A549 treated with Hydrocortisone at 1 μM for 4 hours (cell line): Measurements from ENCODE around the gene CCDC88B. TPM values are rescaled to one million over a fixed set of nuclear protein-coding genes. Genes with fewer than 3 reads are reported as not detected.

Experiments used
- total RNA-seq: library from RNA; stranded (reverse); fragments of 200-300 nt; extraction: Qiagen RNA extraction; gene quantifications from 5 replicates; pipeline ENCODE4 v1.2.3, GENCODE V29; 2022

Gene CCDC88B
- 7.6 to 10.2 TPM (median 9.8 TPM) in 5 replicates for total RNA-seq

GRCh38 chr11:64339754-64340408 is at the start of gene CCDC88B:
Gene CCDC88B (plus strand): TSS chr11:64340204. CDS start chr11:64340267, 63 bp downstream.

GRCh38 chr11:64291262-64291751 is 48.7 kb upstream of the CCDC88B start, which contains the start of gene KCNK4:
Gene KCNK4 (plus strand): TSS chr11:64291302. CDS start chr11:64293019, 1,717 bp downstream.

GRCh38 chr11:64299847-64300648 is 40.0 kb upstream of the CCDC88B start, which contains the start of gene CATSPERZ:
Gene CATSPERZ (plus strand): TSS chr11:64300358. CDS start chr11:64300411, 53 bp downstream.

GRCh38 chr11:64305075-64305690 is 34.8 kb upstream of the CCDC88B start, which contains the start of gene ESRRA:
Gene ESRRA (plus strand): TSS chr11:64305524. CDS start chr11:64307180, 1,656 bp downstream.

GRCh38 chr11:64317325-64317960 is 22.6 kb upstream of the CCDC88B start, which contains the start of gene TRMT112:
Gene TRMT112 (minus strand): TSS chr11:64317559. CDS start chr11:64317526, 33 bp downstream.

GRCh38 chr11:64317961-64318765 is 21.8 kb upstream of the CCDC88B start, which contains the start of gene PRDX5:
Gene PRDX5 (plus strand): TSS chr11:64318121. CDS start chr11:64318216, 95 bp downstream.

GRCh38 chr11:64358907-64359711 is 19.1 kb downstream of the CCDC88B start, which contains the start of gene RPS6KA4:
Gene RPS6KA4 (plus strand): TSS chr11:64359162. CDS start chr11:64359236, 74 bp downstream.

Other genes starting within 250 kb of the CCDC88B start
- gene MACROD1, start 174.1 kb upstream of the CCDC88B start, total RNA-seq: 9.0 to 15.8 TPM (median 13.5 TPM) in 5 replicates
- 226 to 294 TPM (median 239 TPM) in 5 replicates for gene STIP1, start 154.0 kb upstream of the CCDC88B start, total RNA-seq
- 0.90 to 3.5 TPM (median 1.1 TPM) in 5 replicates for gene FERMT3, start 133.5 kb upstream of the CCDC88B start, total RNA-seq
- gene TRPT1, start 114.0 kb upstream of the CCDC88B start, total RNA-seq: 15.9 to 26.7 TPM (median 25.0 TPM) in 5 replicates
- 30.0 to 39.3 TPM (median 36.0 TPM) in 5 replicates for gene NUDT22, start 113.9 kb upstream of the CCDC88B start, total RNA-seq
- gene DNAJC4, start 109.7 kb upstream of the CCDC88B start, total RNA-seq: 17.1 to 22.6 TPM (median 21.1 TPM) in 5 replicates
- 32.7 to 53.8 TPM (median 47.9 TPM) in 5 replicates for gene VEGFB, start 105.6 kb upstream of the CCDC88B start, total RNA-seq
- gene FKBP2, start 99.1 kb upstream of the CCDC88B start, total RNA-seq: 119 to 148 TPM (median 123 TPM) in 5 replicates
- gene PPP1R14B, start 93.3 kb upstream of the CCDC88B start, total RNA-seq: 195 to 381 TPM (median 360 TPM) in 5 replicates
- 16.8 to 23.4 TPM (median 20.3 TPM) in 5 replicates for gene PLCB3, start 88.7 kb upstream of the CCDC88B start, total RNA-seq
- 65.9 to 95.2 TPM (median 90.0 TPM) in 5 replicates for gene BAD, start 55.5 kb upstream of the CCDC88B start, total RNA-seq
- 35.7 to 48.9 TPM (median 42.5 TPM) in 5 replicates for gene GPR137, start 54.4 kb upstream of the CCDC88B start, total RNA-seq
- 0.07 to 0.10 TPM in 2 of 5 replicates, not detected in the others for gene KCNK4, start 48.9 kb upstream of the CCDC88B start, total RNA-seq
- 2.1 to 2.6 TPM (median 2.4 TPM) in 5 replicates for gene CATSPERZ, start 39.8 kb upstream of the CCDC88B start, total RNA-seq
- 44.7 to 58.6 TPM (median 55.8 TPM) in 5 replicates for gene ESRRA, start 34.7 kb upstream of the CCDC88B start, total RNA-seq
- gene TRMT112, start 22.6 kb upstream of the CCDC88B start, total RNA-seq: 340 to 460 TPM (median 407 TPM) in 5 replicates
- gene PRDX5, start 22.1 kb upstream of the CCDC88B start, total RNA-seq: 384 to 494 TPM (median 449 TPM) in 5 replicates
- gene RPS6KA4, start 19.0 kb downstream of the CCDC88B start, total RNA-seq: 56.9 to 64.6 TPM (median 62.6 TPM) in 5 replicates
- gene SLC22A11, start 215.7 kb downstream of the CCDC88B start, total RNA-seq: 0.06 to 0.12 TPM (median 0.08 TPM) in 4 of 5 replicates, not detected in the other